NCI-H345 treated with DMSO at 0.1 percent for 48 hours (cell line): ENCODE data around the gene ACTN3.
"Not testable (repeated sequence)": the region's sequence is repeated elsewhere in the genome, so short reads cannot be mapped to it uniquely, and the experiment has no call there.

Experiments used
- DNase-seq: peaks from one replicate; lab custom pipeline; 2025; ENCODE audit not compliant: unreplicated experiment; lab: John Stamatoyannopoulos, UW

ACTN3 gene

GRCh38 chr11:66564538-66564937, 17.8 kb downstream of the ACTN3 start:
- DNase-seq = no peak

DNA sequence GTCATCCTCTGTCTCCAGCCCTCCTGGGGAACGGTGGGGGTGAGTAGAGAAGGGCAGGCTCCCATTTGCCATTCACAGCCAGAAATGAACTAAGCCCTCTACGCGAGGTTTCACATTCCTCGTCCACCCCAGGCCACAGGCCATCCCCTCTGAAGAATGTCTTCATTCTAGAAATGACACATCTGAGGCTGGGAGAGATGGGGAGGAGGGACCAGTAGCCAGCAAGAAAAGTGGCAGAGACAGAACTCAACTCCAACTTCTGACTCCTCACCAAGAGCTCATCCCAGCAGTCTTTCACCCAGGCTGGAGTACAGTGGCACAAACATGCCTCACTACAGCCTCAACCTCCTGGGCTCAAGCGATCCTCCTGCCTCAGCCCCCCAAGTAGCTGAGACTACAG, 18.3 kb downstream of the ACTN3 start:
- no peak for DNase-seq

- no peak for DNase-seq
Observed at GRCh38 chr11:66566221-66566620, 19.5 kb downstream of the ACTN3 start.

DNA sequence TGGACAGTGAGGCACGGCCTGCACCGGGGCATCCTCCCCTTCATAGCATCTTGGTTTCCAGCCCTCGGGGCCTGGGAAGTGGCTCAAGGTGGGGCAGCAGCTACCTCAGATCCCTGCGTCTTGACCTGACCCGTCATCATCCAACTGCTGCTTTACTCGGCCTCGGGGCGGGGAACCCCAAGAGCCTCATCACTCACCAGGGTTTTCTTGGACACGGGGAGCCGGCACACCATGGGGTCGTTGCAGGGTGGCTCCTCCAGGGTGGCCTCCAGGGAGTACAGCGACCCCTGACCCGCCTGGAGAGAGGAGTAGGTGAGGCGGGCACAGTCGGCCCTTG, 21.1 kb downstream of the ACTN3 start:
- no peak for DNase-seq

DNA sequence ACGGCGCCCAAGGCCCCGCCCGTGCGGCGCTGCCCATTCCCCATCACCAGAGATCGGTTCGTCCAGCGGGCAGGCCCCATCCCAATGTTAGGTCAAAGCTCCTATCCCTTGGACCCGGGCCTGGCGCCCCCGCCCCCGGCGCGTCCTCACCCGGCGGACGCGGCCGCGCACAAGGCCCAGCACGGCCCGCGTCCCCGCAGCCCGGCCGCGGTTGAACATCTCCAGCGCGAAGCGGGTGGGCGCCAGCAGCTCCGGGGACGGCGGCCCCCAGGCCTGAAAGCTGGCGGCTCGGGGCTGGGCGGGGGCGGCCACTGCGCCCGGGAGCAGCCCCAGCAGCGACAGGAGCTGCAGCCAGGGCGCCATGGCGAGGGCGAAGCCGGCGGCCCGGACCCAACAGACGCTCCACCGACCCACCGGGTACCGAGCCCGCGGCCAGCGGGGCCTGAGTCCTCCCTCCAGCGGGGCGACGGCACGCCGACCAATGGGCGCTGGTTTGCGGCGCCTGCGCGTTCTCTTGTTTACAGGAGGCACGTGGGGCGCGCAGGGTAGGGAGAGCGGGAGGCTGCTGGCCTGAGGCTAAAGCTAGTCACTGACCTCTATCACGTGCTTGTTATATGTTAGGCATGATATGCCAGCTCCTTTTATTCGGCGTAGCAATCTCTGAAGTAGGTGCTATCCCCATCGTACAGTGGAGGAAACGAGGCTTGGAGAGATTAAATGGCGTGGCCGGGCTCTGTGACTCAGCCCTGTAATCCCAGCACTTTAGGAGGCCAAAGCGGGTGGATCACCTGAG, 21.6 kb downstream of the ACTN3 start, which contains the start of gene CTSF:
Gene CTSF, minus strand, starts transcription at position 483 of the 793 bp plus-strand sequence. Its CDS starts 120 bp downstream, at position 363.
- DNase-seq = peak; percentile 54

DNA sequence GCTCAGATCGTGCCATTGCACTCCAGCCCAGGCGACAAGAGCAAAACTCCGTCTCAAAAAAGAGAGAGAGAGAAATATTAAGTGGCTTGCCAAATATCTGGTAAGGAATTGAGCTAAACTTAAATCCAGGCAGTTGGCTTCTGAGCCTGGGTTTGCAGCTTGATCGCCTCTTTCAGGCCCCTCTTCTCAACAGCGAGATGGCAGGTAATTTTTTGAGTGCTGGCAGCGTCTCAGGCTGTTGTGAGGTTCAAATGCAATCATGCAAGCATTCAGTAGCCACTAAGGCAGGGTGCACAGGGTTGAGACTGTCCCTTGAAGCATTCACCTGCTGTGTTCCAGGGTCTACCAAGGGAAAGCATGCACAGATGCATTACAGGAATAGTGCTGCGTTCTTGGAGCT, 22.4 kb downstream of the ACTN3 start:
- DNase-seq = no peak

DNA sequence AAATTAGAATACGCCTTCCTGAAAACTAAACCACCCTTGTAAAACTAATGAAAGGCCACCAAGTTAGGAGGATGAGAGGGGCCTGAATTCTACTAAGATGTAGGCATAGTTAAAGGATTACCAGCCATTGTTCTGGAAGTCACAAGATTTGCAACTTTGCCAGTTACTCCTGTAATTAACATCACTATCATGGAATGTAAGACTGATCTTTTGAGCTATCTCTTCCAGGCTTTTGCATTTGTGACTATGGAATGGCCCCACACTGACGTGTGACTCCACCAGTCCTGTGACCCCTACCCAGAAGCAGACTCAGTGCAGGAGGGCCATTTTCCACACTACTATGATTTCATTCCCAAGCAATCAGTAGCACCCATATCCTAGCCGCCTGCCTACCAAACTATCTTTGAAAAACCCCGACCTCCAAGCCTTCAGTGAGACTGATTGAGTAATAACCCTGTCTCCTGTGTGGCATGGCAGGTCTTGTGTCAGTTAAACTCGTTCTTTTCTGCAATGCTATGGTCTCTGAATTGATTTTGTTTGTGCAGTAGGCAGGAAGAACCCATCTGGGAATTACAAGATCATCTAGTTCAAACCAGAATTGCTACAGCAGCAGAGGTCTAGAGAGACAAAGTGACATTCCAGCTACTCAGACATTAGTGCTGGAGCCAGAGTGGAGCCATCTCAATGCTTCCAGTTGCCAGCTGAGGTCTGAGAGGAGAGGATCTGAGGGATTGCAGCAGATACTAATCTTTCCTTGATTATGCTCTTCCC, 23.6 kb downstream of the ACTN3 start:
- DNase-seq = no peak

DNA sequence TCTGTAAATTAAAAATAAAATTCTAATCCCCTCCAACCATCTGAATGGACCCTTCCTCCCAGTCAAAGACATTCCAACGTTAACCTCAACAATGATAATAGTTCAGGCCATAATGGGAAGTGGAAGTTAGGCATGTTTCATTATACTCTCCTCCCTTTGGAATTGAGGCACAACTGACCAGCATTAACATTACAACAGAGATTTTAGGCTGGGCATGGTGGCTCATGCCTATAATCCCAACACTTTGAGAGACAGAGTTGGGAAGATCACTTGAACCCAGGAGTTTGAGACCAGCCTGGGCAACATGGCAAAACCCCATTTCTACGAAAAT, 24.1 kb downstream of the ACTN3 start:
- DNase-seq = no peak

- no peak for DNase-seq
Observed at GRCh38 chr11:66579017-66579606, 32.4 kb downstream of the ACTN3 start.

DNA sequence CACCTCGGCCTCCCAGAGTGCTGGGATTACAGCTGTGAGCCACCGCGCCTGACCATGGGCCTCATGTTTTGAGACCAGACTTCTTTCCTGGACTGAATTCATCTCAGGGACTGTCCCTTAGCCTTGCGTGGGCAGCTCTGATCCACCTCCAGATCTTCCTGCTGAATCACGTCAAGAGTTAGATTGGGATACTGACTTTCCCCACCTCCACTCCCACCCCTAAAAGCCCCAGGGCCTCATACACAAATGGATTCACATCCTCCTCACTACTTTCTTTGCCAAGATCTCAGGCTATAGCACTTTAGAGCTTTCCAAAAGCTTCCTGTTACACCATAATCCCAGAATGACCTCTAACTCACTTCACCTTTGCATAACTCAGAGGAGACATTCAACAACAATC, 34.1 kb downstream of the ACTN3 start:
- no peak for DNase-seq

- no peak for DNase-seq
Observed at GRCh38 chr11:66581261-66581660, 34.6 kb downstream of the ACTN3 start.

- DNase-seq = not testable (repeated sequence)
Observed at GRCh38 chr11:66582565-66583147, 36.0 kb downstream of the ACTN3 start.

DNA sequence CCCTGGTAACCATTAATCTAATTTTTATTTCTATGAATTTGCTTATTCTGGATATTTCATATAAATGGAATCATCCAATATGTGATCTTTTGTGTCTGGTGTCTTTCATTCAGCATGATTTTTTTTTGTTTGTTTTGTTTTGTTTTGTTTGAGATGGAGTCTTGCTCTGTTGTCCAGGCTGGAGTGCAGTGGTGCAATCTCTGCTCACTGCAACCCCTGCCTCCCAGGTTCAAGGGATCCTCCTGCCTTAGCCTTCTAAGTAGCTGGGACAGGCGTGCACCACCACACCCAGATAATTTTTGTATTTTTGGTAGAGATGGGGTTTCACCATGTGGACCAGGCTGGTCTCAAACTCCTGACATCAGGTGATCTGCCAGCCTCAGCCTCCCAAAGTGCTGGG, 38.7 kb downstream of the ACTN3 start:
- DNase-seq = not testable (repeated sequence)

DNA sequence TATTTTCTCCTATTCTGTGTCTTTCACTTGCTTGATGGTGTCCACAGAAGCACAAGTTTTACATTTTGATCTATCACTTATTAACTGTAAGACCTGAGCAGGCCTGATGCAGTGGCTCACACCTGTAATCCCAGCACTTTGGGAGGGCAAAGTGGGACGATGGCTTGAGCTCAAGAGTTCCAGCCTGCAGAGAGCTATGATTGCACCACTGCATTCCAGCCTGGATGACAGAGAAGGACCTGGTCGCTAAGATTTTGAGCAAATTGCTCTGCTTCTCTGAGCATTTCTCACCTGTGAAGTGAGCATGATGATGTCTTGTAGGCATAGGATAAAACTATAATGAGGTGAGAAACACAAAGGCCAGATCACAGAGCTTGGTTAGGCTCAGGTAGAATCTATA, 39.4 kb downstream of the ACTN3 start:
- no peak for DNase-seq

DNA sequence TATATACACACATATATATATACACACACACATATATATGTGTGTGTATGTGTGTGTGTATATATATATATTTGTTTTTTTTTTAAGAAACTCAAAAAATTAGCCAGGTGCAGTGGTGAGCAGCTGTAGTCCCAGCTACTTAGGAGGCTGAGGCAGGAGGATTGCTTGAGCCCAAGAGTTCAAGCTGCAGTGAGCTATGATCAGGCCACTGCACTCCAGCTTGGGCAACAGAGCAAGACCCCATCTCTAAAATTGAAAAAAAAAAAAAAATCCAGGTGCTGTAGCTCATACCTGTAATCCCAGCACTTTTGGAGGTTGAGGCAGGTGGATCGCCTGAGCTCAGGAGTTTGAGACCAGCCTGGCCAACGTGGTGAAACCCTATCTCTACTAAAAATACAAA, 42.6 kb downstream of the ACTN3 start:
- DNase-seq = not testable (repeated sequence)

DNA sequence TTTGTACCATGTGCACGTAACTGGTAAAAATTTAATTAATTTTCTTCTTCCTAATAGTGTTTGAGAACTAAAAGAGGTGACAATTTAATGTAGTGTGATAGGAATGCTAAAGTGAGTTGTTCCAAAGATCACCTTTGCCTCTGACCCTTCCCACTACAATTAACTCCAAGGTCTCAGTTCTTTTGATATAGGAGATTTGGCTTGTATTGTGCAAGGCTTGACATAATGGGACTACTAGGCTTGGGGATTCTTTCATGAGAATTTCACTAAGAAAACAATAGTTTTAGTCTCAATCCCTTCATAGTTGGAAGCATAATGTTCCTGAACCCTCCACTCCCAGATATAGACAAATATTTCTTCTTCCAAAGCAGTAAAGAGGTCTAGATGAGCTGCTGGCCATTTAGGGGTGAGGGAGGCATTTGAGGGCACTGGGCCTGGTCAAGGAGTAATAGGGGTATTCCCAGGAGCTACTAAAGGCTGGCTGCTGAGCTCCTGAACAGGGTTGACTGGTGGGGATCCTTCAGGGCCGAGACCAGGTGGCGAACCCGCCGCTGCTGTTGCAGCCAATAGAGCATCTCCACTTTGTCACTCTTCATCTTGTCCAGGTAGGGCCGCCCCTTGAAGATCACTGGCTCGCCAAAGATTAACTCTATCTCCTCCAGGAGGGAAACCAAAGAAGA, 43.4 kb downstream of the ACTN3 start:
- DNase-seq = no peak

DNA sequence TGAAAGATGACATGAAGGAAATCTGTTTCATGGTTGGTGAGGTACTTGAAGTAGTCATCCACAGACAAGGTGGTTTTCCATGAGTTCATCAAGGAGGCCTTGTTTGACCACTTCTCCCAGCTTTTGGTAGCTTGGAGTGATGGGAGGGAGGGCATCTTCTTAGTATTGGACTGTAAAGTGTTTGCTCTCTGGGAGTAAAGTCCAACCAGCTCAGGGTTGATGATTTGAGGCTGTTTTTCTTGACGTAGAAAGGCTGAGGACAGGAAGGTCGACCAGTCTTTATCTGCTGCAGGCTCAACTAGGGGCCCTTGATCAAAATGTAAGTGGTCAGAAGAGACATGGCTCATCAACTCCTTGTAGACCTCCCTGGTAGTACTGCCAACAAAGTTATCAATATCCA, 44.5 kb downstream of the ACTN3 start:
- no peak for DNase-seq

GRCh38 chr11:66592457-66593302, 46.0 kb downstream of the ACTN3 start, which contains the start of the genes CCDC87 and CCS:
TSS of gene CCDC87 (minus strand) at chr11:66593063. CDS start at chr11:66593015, 48 bp downstream.
TSS of gene CCS (plus strand) at chr11:66593185. CDS start at chr11:66593262, 77 bp downstream.
- DNase-seq = peak; percentile 97

DNA sequence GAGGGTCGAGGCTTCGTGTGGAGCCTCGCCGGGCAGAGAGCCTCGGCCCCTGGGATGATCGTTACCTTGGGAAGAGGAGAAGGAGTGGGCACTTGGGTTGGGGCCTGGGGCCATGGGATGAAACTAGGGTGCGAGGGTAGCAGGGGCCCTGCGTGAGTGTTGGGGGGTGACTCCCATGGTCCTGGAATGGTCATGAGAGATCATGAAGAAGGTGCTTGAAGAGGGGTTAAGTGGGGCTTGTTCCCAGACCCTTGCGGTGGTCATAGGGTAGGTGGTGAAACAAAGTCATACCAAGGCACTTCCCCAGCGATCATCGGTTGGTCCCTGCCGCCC, 46.6 kb downstream of the ACTN3 start:
- no peak for DNase-seq

DNA sequence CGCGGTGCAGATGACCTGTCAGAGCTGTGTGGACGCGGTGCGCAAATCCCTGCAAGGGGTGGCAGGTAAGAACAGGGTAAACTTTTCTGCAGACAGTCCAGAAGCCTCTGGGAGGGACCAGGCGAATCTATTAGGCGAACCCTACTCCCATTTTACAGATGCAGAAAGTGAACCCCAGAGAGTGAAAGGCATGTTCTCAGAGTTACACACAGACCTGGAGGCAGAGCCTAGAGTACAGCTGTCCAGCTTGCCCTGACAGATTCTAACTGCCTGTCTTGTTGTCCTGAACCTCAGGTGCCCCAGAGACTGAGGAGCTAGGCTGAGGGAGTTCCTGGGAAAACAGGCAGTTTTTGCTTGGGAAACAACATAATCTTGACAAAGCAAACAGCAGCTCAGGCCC, 46.9 kb downstream of the ACTN3 start:
- DNase-seq = no peak
